Stimulated activated naive B cell treated with anti-CD40 and anti-IgM and Interleukin-4, amounts not matched to agents 10 μg/mL and 1 μg/mL and 100 μg/mL, for 72 hours (primary cell): ENCODE data around the gene TMSB4X.

Source experiments
- ATAC-seq, 2 donors: fragments of 150-1000 bp; cut with Tn5 transposase; replicated peaks; 2 replicates each; pipeline ENCODE4 v1.10.0; 2021; ENCODE audit warnings: moderate library complexity in 1 of 2
- DNase-seq: peaks from one replicate; pipeline ENCODE4 v3.0.0; 2021
- H3K27ac Mint-ChIP-seq: one replicate; pipeline ENCODE4 v1.8.0; 2022; ENCODE audit warnings: mild to moderate bottlenecking, mixed read lengths
- H3K27me3 Mint-ChIP-seq, 2 donors: one replicate each; pipeline ENCODE4 v1.8.0; 2022; ENCODE audit warnings: mixed read lengths in 2 of 2
- H3K36me3 Mint-ChIP-seq, 2 donors: one replicate each; pipeline ENCODE4 v1.8.0; 2022; ENCODE audit warnings: mixed read lengths in 2 of 2, mild to moderate bottlenecking in 1 of 2
- H3K4me1 Mint-ChIP-seq, 2 donors: one replicate each; pipeline ENCODE4 v1.8.0; 2022; ENCODE audit warnings: mixed read lengths in 2 of 2, mild to moderate bottlenecking in 1 of 2
- H3K4me3 Mint-ChIP-seq, 2 donors: one replicate each; pipeline ENCODE4 v1.8.0; 2022; ENCODE audit warnings: mild to moderate bottlenecking in 2 of 2, mixed read lengths in 2 of 2, moderate library complexity in 1 of 2
- H3K9me3 Mint-ChIP-seq, 2 donors: one replicate each; pipeline ENCODE4 v1.8.0; 2022; ENCODE audit warnings: mixed read lengths in 2 of 2, mild to moderate bottlenecking in 1 of 2

Gene TMSB4X

DNA sequence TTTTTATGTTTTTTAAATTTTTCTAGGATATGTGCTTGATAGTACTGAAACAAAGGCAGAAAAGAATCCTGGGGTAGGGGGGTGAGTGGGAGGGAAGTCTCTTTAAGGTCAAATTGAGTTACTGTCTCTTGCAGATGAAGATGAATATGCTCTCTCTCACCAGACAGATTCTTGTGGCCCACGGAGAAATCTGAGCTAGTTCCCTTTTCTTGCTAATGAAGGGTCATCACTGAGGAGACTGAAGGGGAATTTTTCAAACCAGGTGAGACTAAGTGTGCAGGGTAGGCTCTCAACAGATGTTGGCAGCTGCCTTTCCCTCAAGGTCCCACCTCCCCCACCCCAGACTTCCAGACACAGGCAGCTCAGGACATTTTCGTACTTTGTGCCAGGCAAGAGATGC lies 48.0 kb downstream of the TMSB4X start:
- peak overlapping the region; percentile 79 for H3K27ac Mint-ChIP-seq
- H3K4me1 Mint-ChIP-seq: peaks cover 35 to 49% of the 10 kb centered on the region in 2 donors
- ATAC-seq (peak; percentile 92 to 94), DNase-seq (peak; percentile 36)
- no peaks in the 10 kb centered on the region for H3K9me3 Mint-ChIP-seq
- peaks cover 0 to 22% of the 10 kb centered on the region in 2 donors for H3K27me3 Mint-ChIP-seq
- H3K36me3 Mint-ChIP-seq: peaks cover under 1 to 2% of the 10 kb centered on the region in 2 donors
- no peak overlapping the region for H3K4me3 Mint-ChIP-seq

DNA sequence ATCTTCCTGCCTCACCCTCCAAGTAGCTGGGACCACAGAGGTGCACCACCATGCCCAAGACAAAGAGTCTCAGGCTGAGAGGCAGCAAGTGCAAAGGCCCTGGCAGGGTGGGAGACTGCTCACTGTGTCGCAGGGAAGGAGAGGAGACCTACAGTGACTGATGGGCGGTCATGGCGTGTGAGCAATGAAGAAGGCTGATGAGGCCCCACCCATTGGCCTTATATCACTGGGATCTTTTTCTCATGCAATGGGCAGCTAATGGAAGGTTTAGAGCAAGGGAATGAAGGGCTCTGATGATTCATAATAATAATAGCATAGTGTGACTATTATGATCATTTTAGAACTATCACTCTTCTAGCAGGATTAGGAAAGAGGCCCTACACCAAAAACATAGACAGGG lies 48.7 kb downstream of the TMSB4X start:
- H3K9me3 Mint-ChIP-seq: no peaks in the 10 kb centered on the region

DNA sequence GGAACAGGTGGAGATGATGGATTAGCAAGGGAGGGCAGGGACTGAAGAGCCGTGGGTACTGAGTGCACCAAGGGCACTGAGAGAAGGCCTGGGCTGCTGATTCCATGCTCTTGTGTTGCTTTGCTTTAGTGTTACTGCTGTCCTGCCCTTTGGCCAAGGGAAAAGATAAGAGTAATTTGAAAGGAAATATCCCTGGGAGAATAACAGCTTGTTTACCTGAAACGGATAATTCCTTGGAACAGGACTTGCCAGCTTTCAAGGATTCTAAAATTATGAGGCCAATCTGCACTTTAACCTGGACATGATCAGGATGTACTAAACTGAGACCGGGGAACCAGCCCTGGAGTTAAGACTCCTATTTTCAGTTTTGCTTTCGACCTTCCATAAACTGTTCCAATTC lies 49.1 kb downstream of the TMSB4X start:
- Mint-ChIP-seq H3K4me1 (peaks cover 35 to 50% of the 10 kb centered on the region in 2 donors), H3K36me3 (peaks cover 0 to 2% of the 10 kb centered on the region in 2 donors), H3K27ac (peak overlapping the region; percentile 84), H3K4me3 (peak overlapping the region in 1 of 2 donors; percentile 4), H3K9me3 (no peaks in the 10 kb centered on the region), H3K27me3 (peaks cover 0 to 22% of the 10 kb centered on the region in 2 donors)
- DNase-seq (no peak), ATAC-seq (no peak)

More for the DNA sequence above, 48.7 kb downstream of the TMSB4X start:
- peak; percentile 53 to 55 for ATAC-seq
- peaks cover 0 to 22% of the 10 kb centered on the region in 2 donors for H3K27me3 Mint-ChIP-seq
- H3K36me3 Mint-ChIP-seq: peaks cover 0 to 2% of the 10 kb centered on the region in 2 donors
- no peak for DNase-seq
- peak overlapping the region in 1 of 2 donors; percentile 4 for H3K4me3 Mint-ChIP-seq
- peaks cover 35 to 49% of the 10 kb centered on the region in 2 donors for H3K4me1 Mint-ChIP-seq
- peak overlapping the region; percentile 84 for H3K27ac Mint-ChIP-seq

DNA sequence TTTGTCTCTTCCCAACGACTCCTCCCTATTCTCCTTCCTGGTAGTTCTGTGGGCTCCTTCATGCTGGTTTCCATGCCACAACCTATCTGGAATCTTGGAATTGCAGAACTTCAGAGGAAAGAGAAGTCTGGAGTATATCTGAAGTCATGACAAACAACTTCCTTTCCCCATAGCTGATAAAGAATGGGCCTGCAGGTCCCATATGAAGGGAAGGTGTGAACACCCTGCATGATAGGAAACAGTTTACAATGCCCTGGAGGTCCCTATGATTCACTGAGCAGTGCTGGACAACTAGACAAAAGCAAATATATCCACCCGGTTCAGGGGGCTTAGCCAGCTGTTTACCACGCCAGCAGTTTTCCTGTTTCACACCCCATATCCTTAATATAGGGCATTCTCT lies 50.1 kb downstream of the TMSB4X start:
- peaks cover 36 to 57% of the 10 kb centered on the region in 2 donors for H3K4me1 Mint-ChIP-seq
- no peaks in the 10 kb centered on the region for H3K9me3 Mint-ChIP-seq
- no peak for ATAC-seq
- peak overlapping the region in 1 of 2 donors; percentile 16 for H3K4me3 Mint-ChIP-seq
- DNase-seq: no peak
- peaks cover 0 to 2% of the 10 kb centered on the region in 2 donors for H3K36me3 Mint-ChIP-seq
- H3K27me3 Mint-ChIP-seq: peaks cover 0 to 24% of the 10 kb centered on the region in 2 donors
- peak overlapping the region; percentile 68 for H3K27ac Mint-ChIP-seq
